Stimulated activated effector memory CD8-positive, alpha-beta T cell treated with anti-CD3 and anti-CD28 coated beads, Interleukin-12 subunit alpha, Interleukin-12 subunit beta, amount 100 ng/mL, for 72 hours (primary cell): ENCODE measurements around the gene ACOT12.
"Not testable (repeated sequence)": the region's sequence is repeated elsewhere in the genome, so short reads cannot be mapped to it uniquely, and the experiment has no call there.

Experiments used
- ATAC-seq: fragments of 150-1000 bp; cut with Tn5 transposase; 2 replicates; pipeline ENCODE4 v1.10.0; 2021
- DNase-seq, 2 donors: peaks; one replicate each; pipeline ENCODE4 v3.0.0; 2021 to 2022; ENCODE audit warnings: low spot score in 2 of 2
- H3K27ac Mint-ChIP-seq: one replicate; pipeline ENCODE4 v1.8.0; 2022; ENCODE audit warnings: mild to moderate bottlenecking, mixed read lengths
- H3K36me3 Mint-ChIP-seq: one replicate; pipeline ENCODE4 v1.8.0; 2022; ENCODE audit warnings: mild to moderate bottlenecking, mixed read lengths
- H3K4me1 Mint-ChIP-seq: one replicate; pipeline ENCODE4 v1.8.0; 2022; ENCODE audit warnings: mixed read lengths
- H3K4me3 Mint-ChIP-seq: one replicate; pipeline ENCODE4 v1.8.0; 2022; ENCODE audit warnings: mild to moderate bottlenecking, mixed read lengths
- H3K9me3 Mint-ChIP-seq: one replicate; pipeline ENCODE4 v1.8.0; 2022; ENCODE audit warnings: mixed read lengths

The ACOT12 gene

GRCh38 chr5:81300921-81301270 is 93.0 kb downstream of the ACOT12 start:
- Mint-ChIP-seq H3K4me3 (peak overlapping the region; percentile 88), H3K27ac (peak overlapping the region; percentile 93), H3K4me1 (peaks cover 61% of the 10 kb centered on the region), H3K9me3 (no peaks in the 10 kb centered on the region), H3K36me3 (peaks cover 21% of the 10 kb centered on the region)
- DNase-seq (no peak), ATAC-seq (no peak)

- Mint-ChIP-seq H3K4me3 (no peak overlapping the region), H3K27ac (no peak overlapping the region), H3K4me1 (peaks cover 58% of the 10 kb centered on the region), H3K9me3 (peaks cover 12% of the 10 kb centered on the region), H3K36me3 (peaks cover 10% of the 10 kb centered on the region)
- ATAC-seq (peak; percentile 16), DNase-seq (no peak)
These were observed 96.4 kb downstream of the ACOT12 start for GRCh38 chr5:81297531-81297930.

- Mint-ChIP-seq H3K4me1 (peaks cover 71% of the 10 kb centered on the region), H3K9me3 (peaks cover 15% of the 10 kb centered on the region)
- H3K27ac Mint-ChIP-seq, H3K4me3 Mint-ChIP-seq, H3K36me3 Mint-ChIP-seq, DNase-seq: not testable (repeated sequence)
- peak; percentile 86 for ATAC-seq
These were observed 99.9 kb downstream of the ACOT12 start for GRCh38 chr5:81294021-81294420.

GRCh38 chr5:81292130-81292529 is 101.8 kb downstream of the ACOT12 start:
- Mint-ChIP-seq H3K4me1 (peaks cover 73% of the 10 kb centered on the region), H3K4me3 (no peak overlapping the region), H3K27ac (no peak overlapping the region), H3K36me3 (no peaks in the 10 kb centered on the region), H3K9me3 (peaks cover 15% of the 10 kb centered on the region)
- DNase-seq (no peak), ATAC-seq (no peak)

GRCh38 chr5:81290146-81290545 is 103.8 kb downstream of the ACOT12 start:
- Mint-ChIP-seq H3K9me3 (peaks cover 15% of the 10 kb centered on the region), H3K27ac (no peak overlapping the region), H3K4me1 (peaks cover 78% of the 10 kb centered on the region), H3K36me3 (peaks cover under 1% of the 10 kb centered on the region), H3K4me3 (no peak overlapping the region)
- ATAC-seq: no peak
- no peak for DNase-seq

- peak overlapping the region; percentile 40 for H3K4me3 Mint-ChIP-seq
- H3K4me1 Mint-ChIP-seq: peaks cover 70% of the 10 kb centered on the region
- DNase-seq (no peak), ATAC-seq (peak; percentile 49)
- peaks cover 5% of the 10 kb centered on the region for H3K9me3 Mint-ChIP-seq
- no peak overlapping the region for H3K27ac Mint-ChIP-seq
- peaks cover 11% of the 10 kb centered on the region for H3K36me3 Mint-ChIP-seq
These were observed 105.9 kb downstream of the ACOT12 start for GRCh38 chr5:81288021-81288433.

- Mint-ChIP-seq H3K4me3 (no peak overlapping the region), H3K4me1 (peaks cover 52% of the 10 kb centered on the region), H3K9me3 (no peaks in the 10 kb centered on the region), H3K27ac (no peak overlapping the region), H3K36me3 (peaks cover 11% of the 10 kb centered on the region)
- DNase-seq (no peak), ATAC-seq (no peak)
These were observed 107.8 kb downstream of the ACOT12 start for GRCh38 chr5:81286059-81286617.

GRCh38 chr5:81283976-81284375 is 110.0 kb downstream of the ACOT12 start:
- DNase-seq (no peak), ATAC-seq (no peak)
- H3K4me3 Mint-ChIP-seq: no peak overlapping the region
- H3K36me3 Mint-ChIP-seq: peaks cover 11% of the 10 kb centered on the region
- no peaks in the 10 kb centered on the region for H3K9me3 Mint-ChIP-seq
- H3K27ac Mint-ChIP-seq: no peak overlapping the region
- H3K4me1 Mint-ChIP-seq: peaks cover 39% of the 10 kb centered on the region
